HG02763 (cell line): ENCODE data around the gene ROM1.
A peak's percentile ranks its signal among the peaks of the same experiment; 100 is the strongest.
"Not testable (repeated sequence)": the region's sequence is repeated elsewhere in the genome, so short reads cannot be mapped to it uniquely, and the experiment has no call there.

Experiments used
- ATAC-seq: cut with Tn5 transposase; IDR thresholded peaks from one replicate; pipeline ENCODE4 v1.9.1; 2021; ENCODE audit warnings: mild to moderate bottlenecking, moderate library complexity; ENCODE audit not compliant: unreplicated experiment

Gene ROM1, protein sequence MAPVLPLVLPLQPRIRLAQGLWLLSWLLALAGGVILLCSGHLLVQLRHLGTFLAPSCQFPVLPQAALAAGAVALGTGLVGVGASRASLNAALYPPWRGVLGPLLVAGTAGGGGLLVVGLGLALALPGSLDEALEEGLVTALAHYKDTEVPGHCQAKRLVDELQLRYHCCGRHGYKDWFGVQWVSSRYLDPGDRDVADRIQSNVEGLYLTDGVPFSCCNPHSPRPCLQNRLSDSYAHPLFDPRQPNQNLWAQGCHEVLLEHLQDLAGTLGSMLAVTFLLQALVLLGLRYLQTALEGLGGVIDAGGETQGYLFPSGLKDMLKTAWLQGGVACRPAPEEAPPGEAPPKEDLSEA

GRCh38 chr11:62612366-62613290 is at the start of gene ROM1, which contains the start of gene EML3:
Gene ROM1, plus strand, starts transcription at chr11:62613257. Its CDS starts 25 bp downstream, at chr11:62613282.
Gene EML3, minus strand, starts transcription at chr11:62612775. Its CDS starts 318 bp downstream, at chr11:62612457.
- peak; percentile 72 for ATAC-seq

DNA sequence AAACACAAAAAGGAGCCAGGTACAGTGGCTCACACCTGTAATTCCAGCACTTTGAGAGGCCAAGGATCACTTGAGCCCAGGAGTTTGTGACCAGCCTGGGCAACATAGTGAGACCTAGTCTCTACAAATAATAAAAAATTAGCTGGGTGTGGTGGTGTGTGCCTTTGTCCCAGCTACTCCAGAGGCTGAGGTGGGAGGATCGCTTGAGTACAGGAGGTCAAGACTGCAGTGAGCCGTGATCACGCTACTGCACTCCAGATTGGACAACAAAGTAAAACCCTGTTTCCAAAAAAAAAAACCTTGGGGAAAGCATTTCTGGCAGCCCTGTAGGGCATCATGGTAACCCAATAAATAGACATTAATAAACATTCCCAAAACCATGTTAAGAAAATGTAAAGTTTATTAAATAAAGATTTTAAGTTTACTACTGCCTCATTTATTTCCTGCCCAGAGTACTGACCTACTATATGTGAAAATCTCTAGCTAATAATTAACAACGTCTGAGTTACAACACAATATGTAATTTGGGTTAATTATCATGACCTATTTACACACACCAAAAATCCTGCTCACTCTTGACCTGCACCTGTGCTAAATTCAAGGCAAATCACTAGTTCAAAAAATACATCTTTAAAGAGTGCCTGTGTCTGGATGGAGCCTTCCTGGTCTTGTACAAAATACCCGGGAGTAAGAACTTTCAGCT is 47.8 kb upstream of the ROM1 start:
- no peak for ATAC-seq

GRCh38 chr11:62566247-62566646 is 46.8 kb upstream of the ROM1 start:
- no peak for ATAC-seq

GRCh38 chr11:62567018-62567633 is 45.9 kb upstream of the ROM1 start:
- ATAC-seq = no peak

GRCh38 chr11:62569611-62570010 is 43.4 kb upstream of the ROM1 start:
- no peak for ATAC-seq

DNA sequence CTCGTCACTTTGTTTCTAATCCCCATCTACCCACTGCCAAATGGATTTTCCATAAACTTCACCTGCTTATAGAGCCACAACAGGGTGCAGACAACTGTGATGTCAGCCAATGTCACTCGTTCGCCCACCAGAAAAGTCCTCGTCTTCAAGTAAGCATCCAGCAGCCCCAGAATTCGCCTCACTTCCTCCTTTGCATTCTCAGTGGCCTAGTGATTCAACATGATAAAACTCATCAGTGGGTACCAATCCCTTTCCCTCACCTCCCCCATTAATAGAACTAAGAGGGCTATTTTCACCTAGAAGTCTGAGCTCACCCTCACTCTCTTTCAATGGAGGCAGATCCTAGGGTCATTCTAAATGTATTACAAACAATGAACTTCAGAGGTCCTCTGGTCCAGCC is 42.2 kb upstream of the ROM1 start:
- ATAC-seq = not testable (repeated sequence)

GRCh38 chr11:62571493-62571892 is 41.6 kb upstream of the ROM1 start:
- ATAC-seq = not testable (repeated sequence)

GRCh38 chr11:62572431-62572830 is 40.6 kb upstream of the ROM1 start:
- no peak for ATAC-seq

- ATAC-seq = no peak
These were observed 40.0 kb upstream of the ROM1 start for GRCh38 chr11:62573006-62573591.

DNA sequence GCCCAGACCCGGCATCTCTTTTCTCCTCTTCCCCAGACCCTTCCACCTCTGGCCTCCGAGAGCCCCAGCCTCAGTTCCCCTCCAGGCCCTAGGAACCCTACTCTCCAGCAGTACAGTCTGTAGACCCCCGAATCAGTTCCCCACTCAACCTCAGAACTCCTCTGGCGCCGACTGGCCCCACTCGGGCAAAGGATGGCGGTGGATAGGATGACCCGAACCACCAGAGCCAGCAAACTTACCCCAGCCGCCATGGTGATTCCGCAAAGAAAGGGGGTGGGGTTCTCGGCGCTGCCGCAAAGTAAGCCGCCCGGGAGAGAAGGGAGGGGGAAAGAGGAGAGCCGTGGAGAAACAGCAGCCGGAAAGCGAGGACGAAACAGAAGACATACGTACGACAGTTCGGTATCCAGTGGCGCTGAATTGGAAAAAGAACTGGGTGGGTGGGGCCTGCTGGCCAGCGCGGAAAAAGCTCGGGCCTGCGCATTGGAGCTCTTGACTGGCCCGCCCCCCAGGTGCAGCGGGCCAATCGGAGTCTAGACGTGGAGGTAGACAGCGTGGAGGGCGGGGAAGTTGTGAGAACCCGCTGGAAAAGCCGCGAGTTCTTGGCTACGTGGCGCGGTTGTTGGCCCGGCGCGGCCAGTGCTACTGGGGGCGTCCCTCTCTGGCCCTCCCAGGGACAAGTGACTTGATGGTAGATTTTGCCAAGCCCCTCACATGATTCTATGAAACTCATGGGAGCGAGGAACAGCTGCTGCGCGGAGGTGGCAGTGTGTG is 39.3 kb upstream of the ROM1 start, which contains the start of gene EEF1G:
TSS of gene EEF1G (minus strand) at position 300 of the 771 bp plus-strand sequence. CDS start at position 251, 49 bp downstream.
- ATAC-seq = peak; percentile 85

DNA sequence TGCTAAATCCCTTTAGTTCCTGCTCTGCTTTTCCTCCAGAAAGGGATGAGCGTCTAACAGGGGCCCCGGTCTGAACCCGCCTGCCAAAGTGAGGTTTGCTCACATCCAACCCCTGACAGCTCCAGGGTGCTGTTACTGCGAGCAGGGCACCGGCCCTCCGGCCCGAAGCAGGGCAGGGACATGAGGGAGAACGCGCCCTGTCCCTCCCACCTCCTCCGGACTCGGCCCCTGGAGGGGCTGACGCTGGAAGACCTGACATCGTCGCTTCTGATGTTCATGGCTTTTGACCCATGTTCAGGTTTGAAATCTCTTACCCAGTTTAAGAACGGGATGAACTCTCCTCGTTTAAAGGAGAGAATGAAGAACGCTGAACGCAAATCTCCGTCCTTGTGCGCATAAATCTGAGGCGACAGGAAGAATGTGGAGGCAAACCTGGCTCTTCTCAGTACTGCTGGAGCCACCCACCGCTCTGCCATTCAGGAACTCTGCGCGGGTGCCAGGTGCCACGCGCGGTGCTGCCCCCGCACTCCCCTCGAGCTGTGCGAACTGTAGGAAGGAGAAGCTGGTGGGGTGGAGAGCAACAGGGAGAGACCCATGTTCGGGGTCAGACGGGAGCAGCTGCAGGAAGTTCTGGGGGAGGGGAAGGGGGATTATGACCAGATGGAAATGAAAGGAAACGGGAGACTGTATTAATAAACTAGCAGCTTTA is 38.5 kb upstream of the ROM1 start:
- ATAC-seq = peak; percentile 3

GRCh38 chr11:62575156-62575555 is 37.9 kb upstream of the ROM1 start:
- ATAC-seq = no peak

DNA sequence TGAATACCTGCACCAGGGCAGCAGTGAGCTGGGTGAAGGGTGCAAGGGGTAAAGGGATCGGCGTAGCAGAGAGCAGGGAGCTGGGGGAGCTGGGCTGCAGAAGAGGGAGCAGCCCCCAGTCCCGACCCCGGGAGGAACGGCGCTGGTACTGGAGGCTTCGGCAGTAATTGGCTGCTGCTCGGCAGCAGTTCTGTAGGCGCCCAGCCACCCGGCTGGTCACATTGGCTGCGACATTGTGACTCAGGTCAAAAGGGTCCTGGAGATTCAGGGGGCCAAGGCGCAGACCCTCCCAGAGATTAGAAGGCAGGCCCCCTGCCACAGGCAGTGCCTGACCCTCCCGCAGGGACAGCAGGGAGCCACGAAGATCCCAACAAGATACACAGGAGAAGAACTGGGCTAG is 37.2 kb upstream of the ROM1 start:
- no peak for ATAC-seq

GRCh38 chr11:62577046-62577714 is 35.9 kb upstream of the ROM1 start:
- no peak for ATAC-seq

DNA sequence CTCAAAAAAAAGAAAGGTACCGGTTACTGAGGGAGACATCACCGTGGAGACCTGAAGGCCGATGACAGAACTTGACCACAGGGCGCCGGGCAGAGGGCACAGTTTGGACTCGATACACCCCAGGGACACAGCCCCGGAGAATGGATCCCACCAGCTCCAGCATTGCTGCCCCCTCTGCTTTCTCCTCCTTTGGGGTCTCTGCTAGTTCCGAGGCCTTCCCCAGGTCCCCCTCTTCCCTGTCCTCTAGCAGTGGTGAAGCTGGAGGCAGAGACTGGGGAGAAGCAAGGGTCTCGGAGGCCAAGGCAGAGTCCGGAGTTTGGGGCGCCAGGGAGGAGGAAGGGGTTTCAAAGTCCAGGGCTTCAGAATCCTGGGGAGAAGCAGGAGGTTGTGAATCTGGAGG is 34.5 kb upstream of the ROM1 start:
- ATAC-seq = no peak

- no peak for ATAC-seq
These were observed 33.8 kb upstream of the ROM1 start for GRCh38 chr11:62579252-62579651.

- ATAC-seq = no peak
These were observed 31.9 kb upstream of the ROM1 start for GRCh38 chr11:62580959-62581715.

- not testable (repeated sequence) for ATAC-seq
These were observed 31.3 kb upstream of the ROM1 start for GRCh38 chr11:62581735-62582134.
